GM10266 (cell line): ENCODE measurements around the gene CHMP4A.

Experiments
- DNase-seq: peaks from one replicate; pipeline ENCODE4 v3.0.0; 2012; ENCODE audit errors: extremely low spot score
- TF ChIP-seq, protein P1 (sequence below): IDR thresholded peaks from 2 replicates; pipeline ENCODE4 v1.5.1; 2012; ENCODE audit warnings: mild to moderate bottlenecking, low read depth; ENCODE audit not compliant: control insufficient read depth, insufficient read depth; ENCODE audit errors: missing control alignments

The CHMP4A gene

DNA sequence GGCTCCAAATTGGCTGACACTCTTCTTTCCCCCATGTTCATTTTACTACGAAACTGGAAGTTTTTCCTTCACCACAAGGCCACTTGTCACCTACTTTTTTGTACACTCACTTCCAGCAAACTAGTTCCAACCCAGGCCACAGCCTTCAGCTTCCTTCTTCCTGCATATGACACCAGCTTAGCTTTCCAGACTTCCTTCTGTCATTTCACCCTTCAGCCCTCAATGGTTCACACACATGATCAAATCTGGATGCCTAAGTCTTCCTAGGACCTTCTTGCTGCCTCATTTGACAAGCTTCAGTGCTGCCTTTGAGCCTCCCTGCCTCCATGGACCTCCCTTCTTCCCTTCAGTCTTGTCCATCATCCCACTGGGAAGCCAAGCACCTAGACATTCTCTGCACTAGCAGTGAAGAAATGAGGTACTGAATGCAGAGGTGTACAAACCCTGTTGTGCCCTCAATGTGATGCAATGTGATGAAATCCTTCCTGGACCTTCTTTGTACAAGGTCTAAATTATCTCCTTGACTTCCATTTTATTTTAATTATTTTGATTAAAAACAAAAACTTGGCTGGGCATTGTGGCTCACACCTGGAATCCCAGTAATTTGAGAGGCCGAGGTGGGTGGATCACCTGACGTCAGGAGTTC is 45.7 kb downstream of the CHMP4A start:
- TF ChIP-seq, protein P1, sequence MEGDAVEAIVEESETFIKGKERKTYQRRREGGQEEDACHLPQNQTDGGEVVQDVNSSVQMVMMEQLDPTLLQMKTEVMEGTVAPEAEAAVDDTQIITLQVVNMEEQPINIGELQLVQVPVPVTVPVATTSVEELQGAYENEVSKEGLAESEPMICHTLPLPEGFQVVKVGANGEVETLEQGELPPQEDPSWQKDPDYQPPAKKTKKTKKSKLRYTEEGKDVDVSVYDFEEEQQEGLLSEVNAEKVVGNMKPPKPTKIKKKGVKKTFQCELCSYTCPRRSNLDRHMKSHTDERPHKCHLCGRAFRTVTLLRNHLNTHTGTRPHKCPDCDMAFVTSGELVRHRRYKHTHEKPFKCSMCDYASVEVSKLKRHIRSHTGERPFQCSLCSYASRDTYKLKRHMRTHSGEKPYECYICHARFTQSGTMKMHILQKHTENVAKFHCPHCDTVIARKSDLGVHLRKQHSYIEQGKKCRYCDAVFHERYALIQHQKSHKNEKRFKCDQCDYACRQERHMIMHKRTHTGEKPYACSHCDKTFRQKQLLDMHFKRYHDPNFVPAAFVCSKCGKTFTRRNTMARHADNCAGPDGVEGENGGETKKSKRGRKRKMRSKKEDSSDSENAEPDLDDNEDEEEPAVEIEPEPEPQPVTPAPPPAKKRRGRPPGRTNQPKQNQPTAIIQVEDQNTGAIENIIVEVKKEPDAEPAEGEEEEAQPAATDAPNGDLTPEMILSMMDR = no peak
- no peak for DNase-seq

DNA sequence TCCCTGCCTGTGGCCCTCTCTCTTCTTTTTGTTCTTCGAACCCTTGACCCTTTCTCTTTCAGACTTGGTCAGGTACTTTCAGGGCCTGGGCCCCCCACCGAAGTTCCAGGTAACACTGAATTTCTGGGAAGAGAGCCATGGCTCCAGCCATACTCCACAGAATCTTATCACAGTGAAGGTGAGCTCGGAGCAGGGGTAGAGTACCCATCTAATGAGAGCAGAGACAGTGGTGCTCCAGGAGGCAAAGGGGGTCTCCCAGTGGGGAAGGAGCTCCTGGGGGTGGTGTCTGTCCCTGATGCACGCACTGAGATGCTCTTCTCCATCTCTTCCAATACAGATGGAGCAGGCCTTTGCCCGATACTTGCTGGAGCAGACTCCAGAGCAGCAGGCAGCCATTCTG is 47.5 kb downstream of the CHMP4A start:
- TF ChIP-seq, protein P1 = no peak

DNA sequence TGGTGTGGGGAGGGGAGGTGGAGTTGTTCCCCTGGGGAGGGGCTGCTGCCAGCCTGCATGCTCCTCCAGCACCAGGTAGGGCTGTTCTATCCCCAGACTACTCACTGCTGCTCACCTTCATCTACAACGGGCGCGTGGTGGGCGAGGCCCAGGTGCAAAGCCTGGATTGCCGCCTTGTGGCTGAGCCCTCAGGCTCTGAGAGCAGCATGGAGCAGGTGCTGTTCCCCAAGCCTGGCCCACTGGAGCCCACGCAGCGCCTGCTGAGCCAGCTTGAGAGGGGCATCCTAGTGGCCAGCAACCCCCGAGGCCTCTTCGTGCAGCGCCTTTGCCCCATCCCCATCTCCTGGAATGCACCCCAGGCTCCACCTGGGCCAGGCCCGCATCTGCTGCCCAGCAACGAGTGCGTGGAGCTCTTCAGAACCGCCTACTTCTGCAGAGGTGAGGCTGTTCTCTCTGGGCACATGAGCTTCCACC is 48.7 kb downstream of the CHMP4A start:
- TF ChIP-seq, protein P1 = no peak
- no peak for DNase-seq

More for the DNA sequence above, 47.5 kb downstream of the CHMP4A start:
- no peak for DNase-seq

DNA sequence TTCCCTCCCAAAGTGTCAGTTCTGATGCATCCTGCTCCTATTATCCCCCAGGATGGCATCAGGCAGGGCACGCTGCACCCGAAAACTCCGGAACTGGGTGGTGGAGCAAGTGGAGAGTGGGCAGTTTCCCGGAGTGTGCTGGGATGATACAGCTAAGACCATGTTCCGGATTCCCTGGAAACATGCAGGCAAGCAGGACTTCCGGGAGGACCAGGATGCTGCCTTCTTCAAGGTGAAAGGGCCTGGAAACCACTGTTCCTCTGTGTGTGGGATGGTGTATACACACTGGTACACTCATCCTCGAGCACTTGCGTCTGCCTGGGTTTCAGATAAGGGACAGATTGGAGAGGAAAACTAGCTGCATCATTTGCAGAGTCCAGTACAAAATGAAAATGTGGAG is 51.2 kb downstream of the CHMP4A start:
- DNase-seq = no peak
- TF ChIP-seq, protein P1 = no peak

DNA sequence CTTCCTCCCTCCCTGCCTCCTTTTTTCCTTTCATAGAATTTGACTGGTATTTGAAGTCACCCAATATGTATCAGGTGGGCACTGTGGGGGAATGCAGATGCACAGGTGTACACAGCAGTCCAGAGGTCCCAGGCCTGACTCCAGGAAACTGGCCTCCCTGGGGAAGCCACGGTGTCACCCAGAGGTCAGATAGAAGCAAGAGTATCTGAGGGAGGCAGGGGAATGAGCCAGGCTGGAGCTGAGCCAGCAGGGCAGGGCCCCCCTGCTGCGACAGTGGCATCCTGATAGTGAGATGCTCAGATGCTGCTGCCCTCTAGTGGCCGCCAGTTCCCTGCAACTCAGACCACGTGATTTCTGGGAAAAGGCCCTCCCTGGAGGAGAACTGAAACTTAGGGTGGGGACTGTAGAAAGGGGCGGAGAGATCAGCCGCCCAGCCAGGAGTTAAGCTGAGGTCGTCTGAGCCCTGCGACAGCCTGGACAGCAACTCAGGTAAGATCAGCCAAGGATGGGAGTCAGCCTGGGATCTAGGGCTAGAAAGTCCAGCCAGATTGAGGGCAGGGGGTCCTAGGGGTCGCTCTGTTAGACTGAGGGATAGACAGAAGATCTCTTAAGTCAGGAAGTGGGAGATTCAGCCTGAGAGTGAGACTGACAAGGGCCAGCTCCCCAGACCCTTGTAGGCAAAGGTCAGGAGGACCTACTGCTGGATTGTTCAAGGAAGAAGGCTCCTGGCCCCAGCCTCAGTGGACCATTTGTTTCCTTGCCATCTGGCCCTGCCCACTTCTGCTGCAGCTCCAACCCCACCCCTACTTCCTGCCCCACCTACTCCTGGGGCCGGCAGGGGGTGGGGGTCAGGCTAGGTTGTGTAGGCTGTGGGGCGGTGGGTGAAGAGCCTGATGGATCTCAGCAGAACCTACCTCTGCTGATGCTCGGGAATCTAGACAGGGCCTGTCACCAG is 52.2 kb downstream of the CHMP4A start, which contains the start of gene IRF9:
Gene IRF9 (plus strand): TSS at position 416 of the 955 bp plus-strand sequence. CDS start 880 bp downstream, outside the sequence.
- DNase-seq = peak; percentile 94
- TF ChIP-seq, protein P1 = peak; percentile 97

DNA sequence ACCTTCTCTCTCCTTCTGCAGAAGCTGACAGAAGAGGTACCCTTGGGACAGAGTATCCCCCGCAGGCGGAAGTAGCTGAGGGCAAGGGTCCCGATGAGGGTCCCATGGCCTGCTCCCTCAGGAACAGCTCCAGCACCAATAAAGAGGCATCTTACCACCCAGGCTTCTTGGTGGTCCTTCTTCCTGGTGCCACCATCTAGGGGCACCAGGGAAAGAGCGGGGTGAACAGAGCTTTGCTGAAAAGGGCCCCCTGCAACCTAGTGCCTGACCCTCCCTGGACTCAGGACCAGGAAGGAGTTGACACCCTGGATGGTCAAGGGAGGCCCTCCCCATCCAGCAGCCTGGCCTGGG is 52.8 kb downstream of the CHMP4A start:
- no peak for DNase-seq
- TF ChIP-seq, protein P1 = no peak
